Stromal cell of bone marrow (primary cell): Measurements from ENCODE around the gene DRAXIN.
"Not testable (repeated sequence)": the region's sequence is repeated elsewhere in the genome, so short reads cannot be mapped to it uniquely, and the experiment has no call there.

Experiments
- DNase-seq: peaks from one replicate; pipeline ENCODE4 v3.0.0-alpha.2; 2012; ENCODE audit warnings: low read depth

Gene DRAXIN, protein sequence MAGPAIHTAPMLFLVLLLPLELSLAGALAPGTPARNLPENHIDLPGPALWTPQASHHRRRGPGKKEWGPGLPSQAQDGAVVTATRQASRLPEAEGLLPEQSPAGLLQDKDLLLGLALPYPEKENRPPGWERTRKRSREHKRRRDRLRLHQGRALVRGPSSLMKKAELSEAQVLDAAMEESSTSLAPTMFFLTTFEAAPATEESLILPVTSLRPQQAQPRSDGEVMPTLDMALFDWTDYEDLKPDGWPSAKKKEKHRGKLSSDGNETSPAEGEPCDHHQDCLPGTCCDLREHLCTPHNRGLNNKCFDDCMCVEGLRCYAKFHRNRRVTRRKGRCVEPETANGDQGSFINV

DNA sequence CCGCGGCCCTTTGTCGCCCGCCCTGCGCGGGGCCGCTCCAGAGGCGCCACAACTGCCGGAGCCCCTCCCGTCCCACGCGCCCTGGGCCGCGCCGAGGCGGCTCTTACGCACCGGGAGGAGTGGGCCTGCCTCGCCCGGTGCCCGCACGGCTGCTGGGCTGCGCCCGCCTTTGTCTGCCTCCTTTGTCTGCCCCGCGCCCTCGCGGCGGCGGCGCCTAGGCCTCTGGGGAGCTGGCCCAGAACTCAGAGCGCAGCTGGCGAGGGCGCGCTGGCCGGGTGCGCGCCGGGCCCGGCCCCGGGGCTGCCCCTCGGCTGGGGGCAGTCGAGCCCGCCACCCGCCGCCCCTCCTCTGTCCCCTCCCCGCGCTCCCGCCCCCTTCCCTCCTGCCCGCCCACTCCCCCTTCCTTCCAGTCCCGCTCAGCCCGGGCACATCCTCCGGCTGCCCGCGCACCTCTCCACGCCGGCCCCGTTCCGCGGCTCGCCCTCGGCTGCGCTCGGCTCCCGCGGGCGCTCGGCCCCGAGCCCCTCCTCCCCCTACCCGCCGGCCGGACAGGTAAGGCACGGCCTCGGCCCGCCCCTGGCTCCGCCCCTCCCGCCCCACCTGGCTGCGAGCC lies at the start of gene DRAXIN:
TSS of gene DRAXIN (plus strand) at position 409 of the 613 bp plus-strand sequence. CDS start 14,549 bp downstream, outside the sequence.
- no peak for DNase-seq

DNA sequence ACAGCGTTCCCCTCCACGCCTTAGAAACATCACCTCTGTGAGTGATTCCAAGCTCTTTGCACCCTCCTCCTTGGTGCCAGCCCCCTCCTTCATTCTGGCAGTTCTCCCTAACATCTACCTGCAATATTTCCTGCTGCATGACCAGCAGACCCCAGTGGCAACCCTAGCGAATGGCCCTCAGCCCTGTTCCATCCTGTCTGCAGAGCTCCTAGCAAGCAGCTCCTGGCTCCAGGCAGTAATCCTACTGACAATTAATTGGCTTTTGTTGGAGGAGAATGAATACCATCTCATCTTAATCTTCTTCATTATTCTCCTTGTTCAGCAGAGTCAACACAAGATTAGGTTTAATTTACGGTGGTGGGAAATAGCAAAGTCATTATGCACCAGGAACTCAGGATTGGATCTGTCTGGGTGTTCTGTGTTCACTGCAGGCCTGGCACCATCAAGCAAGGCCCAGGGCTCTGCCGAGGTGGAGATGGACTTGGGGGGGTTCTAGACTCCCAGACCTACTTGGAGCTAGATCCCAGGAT lies 49.7 kb upstream of the DRAXIN start:
- no peak for DNase-seq

- DNase-seq, result not testable (repeated sequence)
Observed at GRCh38 chr1:11642418-11643017, 49.0 kb upstream of the DRAXIN start.

GRCh38 chr1:11643782-11644181 lies 47.7 kb upstream of the DRAXIN start:
- no peak for DNase-seq

DNA sequence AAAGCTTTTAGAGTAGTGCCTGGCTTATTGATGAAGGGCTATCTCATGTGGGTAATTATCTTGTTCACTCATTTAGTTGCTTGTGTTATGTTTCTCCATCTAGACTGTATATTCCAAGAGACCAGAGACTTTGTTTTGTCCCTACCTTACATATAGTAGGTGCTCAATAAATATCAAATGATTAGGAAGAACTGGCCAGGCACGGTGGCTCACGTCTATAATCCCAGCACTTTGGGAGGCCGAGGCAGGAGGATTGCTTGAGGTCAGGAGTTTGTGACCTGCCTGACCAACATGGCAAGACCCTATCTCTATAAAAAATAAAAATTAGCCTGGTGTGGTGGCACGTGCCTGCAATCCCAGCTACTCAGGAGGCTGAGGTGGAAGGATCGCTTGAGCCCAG lies 46.2 kb upstream of the DRAXIN start:
- no peak for DNase-seq

DNA sequence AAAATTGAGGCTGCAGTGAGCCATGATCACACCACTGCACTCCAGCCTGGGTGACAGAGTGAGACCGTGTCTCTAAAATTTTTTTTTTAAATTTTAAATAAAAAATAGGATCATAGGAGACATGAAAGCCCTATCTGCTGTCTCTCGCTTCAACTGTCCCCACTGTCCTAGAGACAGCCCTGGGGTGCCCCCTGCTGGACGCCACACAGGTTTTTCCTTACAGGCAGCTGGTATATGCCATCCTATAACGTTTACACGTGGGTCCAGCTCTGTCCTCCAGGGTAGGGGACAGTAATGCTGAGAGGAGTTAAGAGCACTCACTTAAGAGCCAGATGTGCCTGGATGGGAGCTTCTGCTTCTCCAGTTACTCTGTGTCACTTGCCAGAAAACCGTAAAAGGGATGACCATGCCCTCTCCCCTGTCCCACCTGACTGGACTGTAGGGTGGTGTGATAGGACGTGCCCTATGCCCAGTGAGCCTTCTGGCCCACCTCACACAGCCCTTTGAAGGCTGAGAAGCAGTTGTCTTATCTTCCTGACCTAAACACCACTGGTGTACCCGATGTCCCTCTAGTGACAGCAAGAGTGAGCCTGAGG lies 45.7 kb upstream of the DRAXIN start:
- peak; percentile 43 for DNase-seq

DNA sequence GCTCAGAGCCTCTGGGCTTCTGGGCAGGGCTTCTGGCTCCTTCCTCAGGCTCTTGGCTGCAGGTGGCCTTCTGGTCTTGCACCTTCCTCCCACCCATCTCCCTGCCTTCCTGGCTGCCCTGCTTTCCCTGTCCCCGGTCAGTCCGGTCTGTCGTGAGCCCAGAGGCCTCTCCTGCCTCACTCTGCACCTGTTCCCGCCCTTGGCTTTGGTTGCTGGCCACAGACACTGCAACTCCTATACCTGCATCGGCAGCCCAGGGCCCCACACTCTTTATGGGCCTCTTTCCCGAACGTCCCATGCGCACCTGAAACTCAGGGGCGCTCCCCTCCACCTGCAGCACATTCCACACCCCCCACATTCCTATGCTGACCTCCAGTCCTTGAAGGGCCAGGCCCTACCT lies 45.2 kb upstream of the DRAXIN start:
- DNase-seq, result no peak

DNA sequence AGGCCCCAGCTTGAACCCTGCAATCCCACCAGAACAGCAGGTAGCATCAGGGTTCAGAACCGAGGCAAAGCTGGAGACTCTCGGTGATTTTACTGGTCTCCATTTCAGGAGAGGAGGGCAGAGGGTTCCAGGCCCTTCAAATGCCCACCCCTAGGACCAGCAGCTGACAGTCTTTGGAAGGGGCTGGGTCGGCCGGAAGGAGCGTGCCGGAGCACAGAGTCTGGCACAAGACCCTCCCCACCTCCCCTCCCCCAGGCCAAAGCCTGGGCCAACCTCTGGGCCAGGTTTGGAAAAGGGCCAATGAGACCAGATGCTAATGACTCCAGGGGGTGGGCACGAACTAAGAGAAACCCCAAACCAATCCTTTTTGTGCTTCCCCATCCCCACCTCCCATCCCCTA lies 44.2 kb upstream of the DRAXIN start:
- no peak for DNase-seq

- DNase-seq, result no peak
Observed at GRCh38 chr1:11648039-11648438, 43.5 kb upstream of the DRAXIN start.

- no peak for DNase-seq
Observed at GRCh38 chr1:11648732-11649158, 42.8 kb upstream of the DRAXIN start.

GRCh38 chr1:11649237-11649623 lies 42.3 kb upstream of the DRAXIN start:
- no peak for DNase-seq

GRCh38 chr1:11649624-11650330 lies 41.7 kb upstream of the DRAXIN start:
- no peak for DNase-seq

GRCh38 chr1:11650331-11650991 lies 41.0 kb upstream of the DRAXIN start:
- DNase-seq, result no peak

GRCh38 chr1:11651017-11651416 lies 40.5 kb upstream of the DRAXIN start:
- no peak for DNase-seq

DNA sequence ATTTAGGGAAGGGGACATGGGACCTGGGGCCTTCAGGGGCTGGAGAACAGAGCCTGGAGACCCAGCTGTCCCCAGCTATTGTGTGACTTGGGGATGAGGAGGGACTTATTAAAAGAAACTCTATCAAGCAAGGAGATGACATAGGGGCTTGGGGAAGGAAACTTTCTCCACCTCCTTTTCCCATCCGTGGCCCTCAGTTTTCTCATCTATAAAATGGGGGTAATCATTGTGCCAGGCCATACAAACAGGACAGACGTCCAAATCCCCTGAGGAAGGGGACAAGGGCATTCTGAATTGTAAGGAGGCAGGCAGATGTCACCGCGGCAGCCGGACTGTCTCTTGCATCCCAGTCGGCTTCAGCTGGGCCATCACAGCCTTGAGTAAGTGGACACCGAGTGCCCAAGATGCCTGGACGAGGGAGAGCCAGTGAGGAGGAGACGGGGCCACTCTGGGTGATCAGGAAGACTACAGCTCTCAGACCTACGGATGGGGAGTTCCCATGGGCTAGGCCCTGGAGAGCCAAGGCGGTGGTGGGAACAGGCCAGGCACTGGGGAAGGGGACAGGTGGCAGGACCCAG lies 39.2 kb upstream of the DRAXIN start:
- DNase-seq, result no peak

- no peak for DNase-seq
Observed at GRCh38 chr1:11653101-11653860, 38.2 kb upstream of the DRAXIN start.

DNA sequence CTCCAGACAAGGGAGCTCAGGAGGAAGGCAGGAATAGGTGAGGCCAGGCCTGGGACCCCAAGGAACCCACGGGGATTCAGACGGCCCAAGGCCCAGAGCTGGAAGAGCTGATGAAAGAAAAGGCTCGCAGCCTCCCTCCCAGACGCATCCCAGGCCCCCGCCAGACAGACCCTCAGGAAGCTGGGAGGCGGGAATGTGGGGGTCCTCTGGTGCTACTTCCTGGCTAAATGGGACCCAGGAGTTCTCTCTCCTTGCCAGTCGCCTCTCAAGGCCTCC lies 37.7 kb upstream of the DRAXIN start:
- DNase-seq, result no peak

- DNase-seq, result no peak
Observed at GRCh38 chr1:11654137-11654938, 37.2 kb upstream of the DRAXIN start, which contains the start of the genes FBXO2 and FBXO44. TSS of gene FBXO2 (minus strand) at chr1:11654429. CDS start at chr1:11654340, 89 bp downstream. TSS of gene FBXO44 (plus strand) at chr1:11654877. CDS start at chr1:11655836, 959 bp downstream.
